WERI-Rb-1 (cell line): ENCODE results near the gene CD163.
"Not testable (repeated sequence)": the region's sequence is repeated elsewhere in the genome, so short reads cannot be mapped to it uniquely, and the experiment has no call there.

Experiments
- DNase-seq: peaks from one replicate; pipeline ENCODE4 v3.0.0-alpha.2; 2020
- H3K27ac ChIP-seq: fragments of 250-450 bp; sonication (Bioruptor Pico); 2 replicates; pipeline ENCODE4 v1.5.1; 2020; ENCODE audit warnings: mild to moderate bottlenecking, moderate library complexity
- H3K27me3 ChIP-seq: fragments of 250-450 bp; sonication (Bioruptor Pico); 2 replicates; pipeline ENCODE4 v1.5.1; 2021; ENCODE audit warnings: mild to moderate bottlenecking, low read depth, moderate library complexity; ENCODE audit not compliant: insufficient read depth, severe bottlenecking
- H3K36me3 ChIP-seq: fragments of 250-450 bp; sonication (Bioruptor Pico); 2 replicates; pipeline ENCODE4 v1.5.1; 2020; ENCODE audit warnings: mild to moderate bottlenecking, moderate library complexity
- H3K4me3 ChIP-seq: 2 replicates; pipeline ENCODE4 v1.5.1; 2011; ENCODE audit warnings: low read depth, mild to moderate bottlenecking, control low read depth, low read length
- H3K9me3 ChIP-seq: fragments of 250-450 bp; sonication (Bioruptor Pico); 2 replicates; pipeline ENCODE4 v1.5.1; 2021; ENCODE audit warnings: mild to moderate bottlenecking, moderate library complexity; ENCODE audit not compliant: severe bottlenecking
- CTCF ChIP-seq: IDR thresholded peaks from 2 replicates; pipeline ENCODE4 v1.5.1; 2011; ENCODE audit warnings: low read depth, mild to moderate bottlenecking, control low read depth, inconsistent platforms, low read length

Gene CD163

GRCh38 chr12:7503686-7504415 lies at the start of gene CD163:
Gene CD163, minus strand, starts transcription at chr12:7503777. Its CDS starts 87 bp downstream, at chr12:7503690.
- Histone ChIP-seq H3K27me3 (peaks cover 28% of the 10 kb centered on the region), H3K4me3 (no peak within 1 kb of the TSS), H3K36me3 (no peaks in the 10 kb centered on the region), H3K27ac (no peak within 1 kb of the TSS), H3K9me3 (peaks cover 3% of the 10 kb centered on the region)
- DNase-seq = no peak
- TF ChIP-seq CTCF = no peak

GRCh38 chr12:7542813-7543212 lies 39.2 kb upstream of the CD163 start:
- DNase-seq = no peak
- Histone ChIP-seq H3K4me3 (no peak overlapping the region), H3K27me3 (peaks cover 20% of the 10 kb centered on the region), H3K27ac (no peak overlapping the region), H3K9me3 (no peaks in the 10 kb centered on the region), H3K36me3 (no peaks in the 10 kb centered on the region)
- no peak for TF ChIP-seq CTCF

- Histone ChIP-seq H3K27me3 (peaks cover 20% of the 10 kb centered on the region), H3K36me3 (no peaks in the 10 kb centered on the region), H3K27ac (no peak overlapping the region), H3K9me3 (no peaks in the 10 kb centered on the region), H3K4me3 (no peak overlapping the region)
- no peak for TF ChIP-seq CTCF
- DNase-seq = no peak
These were observed 38.5 kb upstream of the CD163 start for GRCh38 chr12:7542046-7542445.

GRCh38 chr12:7514416-7514815 lies 10.8 kb upstream of the CD163 start:
- peaks cover 5% of the 10 kb centered on the region for H3K27me3 ChIP-seq
- no peak for DNase-seq
- H3K9me3 ChIP-seq = peaks cover 2% of the 10 kb centered on the region
- no peaks in the 10 kb centered on the region for H3K36me3 ChIP-seq
- TF ChIP-seq CTCF = no peak
- H3K27ac ChIP-seq = no peak overlapping the region
- no peak overlapping the region for H3K4me3 ChIP-seq

GRCh38 chr12:7512553-7512952 lies 9.0 kb upstream of the CD163 start:
- no peak for DNase-seq
- H3K4me3 ChIP-seq = no peak overlapping the region
- peaks cover 2% of the 10 kb centered on the region for H3K9me3 ChIP-seq
- H3K27me3 ChIP-seq = peaks cover 5% of the 10 kb centered on the region
- TF ChIP-seq CTCF = no peak
- no peak overlapping the region for H3K27ac ChIP-seq
- no peaks in the 10 kb centered on the region for H3K36me3 ChIP-seq

- H3K4me3 ChIP-seq, H3K36me3 ChIP-seq, DNase-seq, H3K27ac ChIP-seq, H3K9me3 ChIP-seq, H3K27me3 ChIP-seq: not testable (repeated sequence)
These were observed 6.4 kb upstream of the CD163 start for GRCh38 chr12:7509793-7510470.
